Measurements from ENCODE around the gene RASGRP2.

DNA sequence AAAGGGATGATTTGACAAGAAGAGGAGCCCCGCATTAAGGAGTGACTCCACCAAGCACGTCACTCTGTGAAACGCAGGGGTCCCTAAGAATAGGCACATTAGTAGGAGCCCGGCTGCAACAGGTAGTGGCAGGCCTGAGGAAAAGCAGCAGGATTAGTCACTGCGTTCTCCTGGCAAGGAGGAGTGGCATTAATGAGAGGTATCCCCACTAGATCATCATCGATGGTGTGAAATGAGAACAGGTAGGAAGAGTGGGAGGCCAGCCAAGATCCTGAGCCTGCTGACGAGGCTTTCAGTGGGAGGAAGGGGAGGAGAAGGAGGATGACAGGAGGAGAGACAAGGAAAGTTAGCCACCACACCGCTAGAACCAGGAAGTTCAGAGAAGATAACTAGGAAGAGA is 59.6 kb downstream of the RASGRP2 start:
- TF ChIP-seq, protein P1, sequence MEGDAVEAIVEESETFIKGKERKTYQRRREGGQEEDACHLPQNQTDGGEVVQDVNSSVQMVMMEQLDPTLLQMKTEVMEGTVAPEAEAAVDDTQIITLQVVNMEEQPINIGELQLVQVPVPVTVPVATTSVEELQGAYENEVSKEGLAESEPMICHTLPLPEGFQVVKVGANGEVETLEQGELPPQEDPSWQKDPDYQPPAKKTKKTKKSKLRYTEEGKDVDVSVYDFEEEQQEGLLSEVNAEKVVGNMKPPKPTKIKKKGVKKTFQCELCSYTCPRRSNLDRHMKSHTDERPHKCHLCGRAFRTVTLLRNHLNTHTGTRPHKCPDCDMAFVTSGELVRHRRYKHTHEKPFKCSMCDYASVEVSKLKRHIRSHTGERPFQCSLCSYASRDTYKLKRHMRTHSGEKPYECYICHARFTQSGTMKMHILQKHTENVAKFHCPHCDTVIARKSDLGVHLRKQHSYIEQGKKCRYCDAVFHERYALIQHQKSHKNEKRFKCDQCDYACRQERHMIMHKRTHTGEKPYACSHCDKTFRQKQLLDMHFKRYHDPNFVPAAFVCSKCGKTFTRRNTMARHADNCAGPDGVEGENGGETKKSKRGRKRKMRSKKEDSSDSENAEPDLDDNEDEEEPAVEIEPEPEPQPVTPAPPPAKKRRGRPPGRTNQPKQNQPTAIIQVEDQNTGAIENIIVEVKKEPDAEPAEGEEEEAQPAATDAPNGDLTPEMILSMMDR (IDR thresholded peaks at IDR 0.05; ENCODE audit: low read depth, low read length): no peak
- no peak for TF ChIP-seq EZH2phosphoT487 (IDR thresholded peaks at IDR 0.05; ENCODE audit: low read depth)
